OCI-LY3 (cell line): ENCODE measurements around the gene NRG3.

Experiments used
- H2AFZ ChIP-seq: fragments of 200-600, 300-600 bp; shearing (Covaris generic); 2 replicates; pipeline ENCODE4 v1.6.0; 2014; ENCODE audit warnings: antibody characterized with exemption, low read depth, low read length
- H3K27ac ChIP-seq: fragments of 200-600, 300-600 bp; sonication (generic); 2 replicates; pipeline ENCODE4 v1.5.1; 2014; ENCODE audit warnings: mild to moderate bottlenecking, low read length, moderate library complexity, mixed read lengths
- H3K27me3 ChIP-seq: fragments of 200-600, 300-600 bp; sonication (generic); 2 replicates; pipeline ENCODE4 v1.6.1; 2014; ENCODE audit warnings: low read depth, low read length, mixed read lengths
- H3K36me3 ChIP-seq: fragments of 200-600, 300-600 bp; sonication (generic); replicated peaks from 2 replicates; pipeline ENCODE3; 2014; ENCODE audit warnings: low read depth, low read length, mixed read lengths
- H3K4me1 ChIP-seq: fragments of 300-600, 200-600 bp; sonication (generic); 2 replicates; pipeline ENCODE4 v1.6.1; 2014; ENCODE audit warnings: low read length, mixed read lengths
- H3K4me2 ChIP-seq: fragments of 200-600, 300-600 bp; sonication (generic); 2 replicates; pipeline ENCODE4 v1.6.1; 2014; ENCODE audit warnings: low read length, mixed read lengths
- H3K4me3 ChIP-seq: fragments of 300-600, 200-600 bp; sonication (generic); 2 replicates; pipeline ENCODE4 v1.5.1; 2014; ENCODE audit warnings: antibody characterized with exemption, mild to moderate bottlenecking, low read length, moderate library complexity
- H3K79me2 ChIP-seq: fragments of 300-600, 200-600 bp; shearing (Covaris generic); 2 replicates; pipeline ENCODE4 v1.6.1; 2014; ENCODE audit warnings: mild to moderate bottlenecking, low read length, mixed read lengths
- H3K9ac ChIP-seq: fragments of 300-600, 200-600 bp; shearing (Covaris generic); 2 replicates; pipeline ENCODE4 v1.6.0; 2014; ENCODE audit warnings: mild to moderate bottlenecking, low read length, moderate library complexity
- H3K9me3 ChIP-seq: fragments of 200-600, 300-600 bp; shearing (Covaris generic); 2 replicates; pipeline ENCODE4 v1.6.1; 2014; ENCODE audit warnings: low read length, mixed read lengths; ENCODE audit not compliant: insufficient read depth
- H4K20me1 ChIP-seq: fragments of 200-600, 300-600 bp; sonication (generic); 2 replicates; pipeline ENCODE4 v1.6.1; 2016; ENCODE audit warnings: low read length, mixed read lengths; ENCODE audit not compliant: insufficient read depth
- EZH2phosphoT487 ChIP-seq: fragments of 200-600 bp; shearing (Covaris generic); IDR thresholded peaks from 2 replicates; pipeline ENCODE4 v1.6.1; 2018; ENCODE audit warnings: antibody characterized with exemption, mixed run types, low read depth
- TF ChIP-seq, protein P1 (sequence below): fragments of 200-600, 300-600 bp; sonication (generic); IDR thresholded peaks from 2 replicates; pipeline ENCODE4 v1.5.1; 2014; ENCODE audit warnings: antibody characterized with exemption, low read length, low read depth

The NRG3 gene

GRCh38 chr10:81914736-81915503 is 39.9 kb downstream of the NRG3 start:
- Histone ChIP-seq H3K27ac (no peak overlapping the region), H2AFZ (no peak overlapping the region), H3K4me2 (no peak overlapping the region), H3K79me2 (no peaks in the 10 kb centered on the region), H4K20me1 (no peaks in the 10 kb centered on the region), H3K36me3 (no peaks in the 10 kb centered on the region), H3K9ac (no peak overlapping the region), H3K4me1 (no peaks in the 10 kb centered on the region), H3K4me3 (no peak overlapping the region), H3K27me3 (no peaks in the 10 kb centered on the region), H3K9me3 (no peaks in the 10 kb centered on the region)
- TF ChIP-seq, protein P1, sequence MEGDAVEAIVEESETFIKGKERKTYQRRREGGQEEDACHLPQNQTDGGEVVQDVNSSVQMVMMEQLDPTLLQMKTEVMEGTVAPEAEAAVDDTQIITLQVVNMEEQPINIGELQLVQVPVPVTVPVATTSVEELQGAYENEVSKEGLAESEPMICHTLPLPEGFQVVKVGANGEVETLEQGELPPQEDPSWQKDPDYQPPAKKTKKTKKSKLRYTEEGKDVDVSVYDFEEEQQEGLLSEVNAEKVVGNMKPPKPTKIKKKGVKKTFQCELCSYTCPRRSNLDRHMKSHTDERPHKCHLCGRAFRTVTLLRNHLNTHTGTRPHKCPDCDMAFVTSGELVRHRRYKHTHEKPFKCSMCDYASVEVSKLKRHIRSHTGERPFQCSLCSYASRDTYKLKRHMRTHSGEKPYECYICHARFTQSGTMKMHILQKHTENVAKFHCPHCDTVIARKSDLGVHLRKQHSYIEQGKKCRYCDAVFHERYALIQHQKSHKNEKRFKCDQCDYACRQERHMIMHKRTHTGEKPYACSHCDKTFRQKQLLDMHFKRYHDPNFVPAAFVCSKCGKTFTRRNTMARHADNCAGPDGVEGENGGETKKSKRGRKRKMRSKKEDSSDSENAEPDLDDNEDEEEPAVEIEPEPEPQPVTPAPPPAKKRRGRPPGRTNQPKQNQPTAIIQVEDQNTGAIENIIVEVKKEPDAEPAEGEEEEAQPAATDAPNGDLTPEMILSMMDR = no peak
- no peak for TF ChIP-seq EZH2phosphoT487

GRCh38 chr10:81915504-81915897 is 40.5 kb downstream of the NRG3 start:
- H3K27ac ChIP-seq = no peak overlapping the region
- H3K36me3 ChIP-seq = no peaks in the 10 kb centered on the region
- TF ChIP-seq EZH2phosphoT487 = no peak
- TF ChIP-seq, protein P1 = no peak
- no peaks in the 10 kb centered on the region for H3K9me3 ChIP-seq
- H3K27me3 ChIP-seq = no peaks in the 10 kb centered on the region
- H2AFZ ChIP-seq = no peak overlapping the region
- no peak overlapping the region for H3K4me2 ChIP-seq
- no peak overlapping the region for H3K4me3 ChIP-seq
- H4K20me1 ChIP-seq = no peaks in the 10 kb centered on the region
- H3K9ac ChIP-seq = no peak overlapping the region
- no peaks in the 10 kb centered on the region for H3K79me2 ChIP-seq
- H3K4me1 ChIP-seq = no peaks in the 10 kb centered on the region

- TF ChIP-seq, protein P1 = no peak
- TF ChIP-seq EZH2phosphoT487 = no peak
- H3K27ac ChIP-seq = no peak overlapping the region
Measured at GRCh38 chr10:81917666-81918065, 42.7 kb downstream of the NRG3 start.

GRCh38 chr10:81918766-81919165 is 43.8 kb downstream of the NRG3 start:
- Histone ChIP-seq H3K79me2 (no peaks in the 10 kb centered on the region), H3K9ac (no peak overlapping the region), H3K4me2 (no peak overlapping the region), H4K20me1 (no peaks in the 10 kb centered on the region), H3K27ac (no peak overlapping the region), H3K4me3 (no peak overlapping the region), H3K9me3 (no peaks in the 10 kb centered on the region), H2AFZ (no peak overlapping the region), H3K27me3 (no peaks in the 10 kb centered on the region), H3K4me1 (no peaks in the 10 kb centered on the region), H3K36me3 (no peaks in the 10 kb centered on the region)
- no peak for TF ChIP-seq EZH2phosphoT487
- TF ChIP-seq, protein P1 = no peak

More at GRCh38 chr10:81917666-81918065, 42.7 kb downstream of the NRG3 start:
- Histone ChIP-seq H2AFZ (no peak overlapping the region), H3K4me3 (no peak overlapping the region), H3K9me3 (no peaks in the 10 kb centered on the region), H3K4me1 (no peaks in the 10 kb centered on the region), H3K27me3 (no peaks in the 10 kb centered on the region), H3K36me3 (no peaks in the 10 kb centered on the region), H3K79me2 (no peaks in the 10 kb centered on the region), H4K20me1 (no peaks in the 10 kb centered on the region), H3K4me2 (no peak overlapping the region), H3K9ac (no peak overlapping the region)
